ENCODE results near the gene CPA5.

DNA sequence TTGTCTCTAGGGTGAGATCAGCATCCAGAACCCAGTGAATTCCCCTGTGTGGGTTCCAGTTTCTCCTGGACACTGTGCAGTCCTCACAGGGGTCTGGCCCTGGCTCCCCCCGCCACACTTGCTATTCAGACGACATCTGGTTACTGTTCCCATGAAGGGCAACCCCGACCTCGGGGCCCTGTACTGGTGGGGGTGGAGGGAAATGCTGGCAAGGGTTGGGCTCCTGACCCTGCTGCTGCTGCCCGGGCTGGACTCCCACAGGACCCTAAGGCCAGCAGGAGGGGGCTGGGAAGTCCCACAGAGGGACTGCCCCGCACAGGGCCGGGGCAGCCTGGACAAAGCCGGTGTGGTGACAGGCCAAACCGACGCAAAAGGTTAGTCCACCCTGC, 34.9 kb downstream of the CPA5 start:
- TF ChIP-seq CTCF (IDR thresholded peaks at IDR 0.05) (no peak), EZH2 (IDR thresholded peaks at IDR 0.05) (no peak)
